Cardiac muscle cell (in vitro differentiated cells and primary cell): Measurements from ENCODE around the gene CISTR. TPM values are rescaled to one million over a fixed set of nuclear protein-coding genes. Genes with fewer than 3 reads are reported as not detected.
"Not testable (repeated sequence)": the region's sequence is repeated elsewhere in the genome, so short reads cannot be mapped to it uniquely, and the experiment has no call there.

Experiments used
- DNase-seq, 2 donors: peaks; one replicate each; pipeline versions ENCODE4 v3.0.0 to v3.0.0-alpha.2; 2010 to 2017; ENCODE audit warnings: low read depth in 1 of 2, low spot score in 1 of 2
- H3K27ac ChIP-seq: fragments of 200-600 bp; sonication (generic); 2 replicates; pipeline ENCODE4 v1.5.1; 2016
- H3K27me3 ChIP-seq: fragments of 200-600 bp; sonication (generic); 2 replicates; pipeline ENCODE4 v1.6.0; 2016; ENCODE audit warnings: control low read depth
- H3K36me3 ChIP-seq: fragments of 200-600 bp; sonication (generic); 2 replicates; pipeline ENCODE4 v1.5.1; 2016; ENCODE audit warnings: control low read depth
- H3K4me1 ChIP-seq: fragments of 200-600 bp; sonication (generic); 2 replicates; pipeline ENCODE4 v1.8.1; 2017; ENCODE audit warnings: low read depth, mild to moderate bottlenecking, mixed run types
- H3K4me3 ChIP-seq: fragments of 200-600 bp; sonication (generic); 2 replicates; pipeline ENCODE4 v1.5.1; 2016; ENCODE audit warnings: mild to moderate bottlenecking
- H3K9me3 ChIP-seq: fragments of 200-600 bp; sonication (generic); 2 replicates; pipeline ENCODE4 v1.5.1; 2017; ENCODE audit warnings: low read depth, mild to moderate bottlenecking, control low read depth
- CTCF ChIP-seq: IDR thresholded peaks from 2 replicates; pipeline ENCODE4 v1.5.1; 2012; ENCODE audit warnings: low read depth, mild to moderate bottlenecking, low read length
- polyA plus RNA-seq: library from polyadenylated mRNA; unstranded; fragments of >200 nt; fragmentation: Nextera tagmentation; extraction: Ambion mirVana; gene quantifications from 2 replicates; pipeline ENCODE4 v1.2.1, GENCODE V29; 2016
- total RNA-seq: library from RNA; depleted of rRNA; stranded (reverse); fragments of >200 nt; gene quantifications from 2 replicates; pipeline ENCODE4 v1.2.3, GENCODE V29; 2016

Gene CISTR
- total and polyA plus RNA-seq, 2 experiments from 2014 or later: 0.34 TPM; not detected in 1

- H3K4me1 ChIP-seq: no peaks in the 10 kb centered on the region
- no peak for DNase-seq
- no peak for TF ChIP-seq CTCF
- peaks cover 81% of the 10 kb centered on the region for H3K27me3 ChIP-seq
- no peak overlapping the region for H3K4me3 ChIP-seq
- H3K9me3 ChIP-seq: no peaks in the 10 kb centered on the region
- no peak overlapping the region for H3K27ac ChIP-seq
- no peaks in the 10 kb centered on the region for H3K36me3 ChIP-seq
Measured at GRCh38 chr12:53781228-53781801, 29.5 kb upstream of the CISTR start.

- Histone ChIP-seq H3K9me3 (no peaks in the 10 kb centered on the region), H3K27ac (no peak overlapping the region), H3K27me3 (peaks cover 81% of the 10 kb centered on the region), H3K36me3 (no peaks in the 10 kb centered on the region), H3K4me1 (no peaks in the 10 kb centered on the region), H3K4me3 (no peak overlapping the region)
- no peak for TF ChIP-seq CTCF
- no peak for DNase-seq
Measured at GRCh38 chr12:53780323-53780722, 28.5 kb upstream of the CISTR start.

GRCh38 chr12:53779679-53780078 lies 27.9 kb upstream of the CISTR start:
- peaks cover 79% of the 10 kb centered on the region for H3K27me3 ChIP-seq
- not testable (repeated sequence) for H3K4me1 ChIP-seq, H3K9me3 ChIP-seq, H3K4me3 ChIP-seq, H3K36me3 ChIP-seq, H3K27ac ChIP-seq, DNase-seq

GRCh38 chr12:53777936-53778644 lies 26.3 kb upstream of the CISTR start:
- DNase-seq: peak in 1 of 2 donors; percentile 30
- H3K36me3 ChIP-seq: no peaks in the 10 kb centered on the region
- no peaks in the 10 kb centered on the region for H3K9me3 ChIP-seq
- no peak overlapping the region for H3K27ac ChIP-seq
- no peak overlapping the region for H3K4me3 ChIP-seq
- H3K4me1 ChIP-seq: no peaks in the 10 kb centered on the region
- peaks cover 82% of the 10 kb centered on the region for H3K27me3 ChIP-seq
- no peak for TF ChIP-seq CTCF

GRCh38 chr12:53777412-53777811 lies 25.6 kb upstream of the CISTR start:
- Histone ChIP-seq H3K27me3 (peaks cover 82% of the 10 kb centered on the region), H3K9me3 (no peaks in the 10 kb centered on the region), H3K4me1 (no peaks in the 10 kb centered on the region), H3K4me3 (no peak overlapping the region), H3K27ac (no peak overlapping the region), H3K36me3 (no peaks in the 10 kb centered on the region)
- no peak for DNase-seq
- TF ChIP-seq CTCF: no peak

- H3K9me3 ChIP-seq: no peaks in the 10 kb centered on the region
- H3K4me3 ChIP-seq: no peak overlapping the region
- H3K27me3 ChIP-seq: peaks cover 80% of the 10 kb centered on the region
- TF ChIP-seq CTCF: no peak
- H3K4me1 ChIP-seq: no peaks in the 10 kb centered on the region
- H3K36me3 ChIP-seq: no peaks in the 10 kb centered on the region
- DNase-seq: no peak
- H3K27ac ChIP-seq: no peak overlapping the region
Measured at GRCh38 chr12:53776872-53777271, 25.1 kb upstream of the CISTR start.
